Ascending aorta (tissue), 2 donors: ENCODE data around the gene PPP6R3. TPM values are rescaled to one million over a fixed set of nuclear protein-coding genes. Genes with fewer than 3 reads are reported as not detected.

Experiments
- DNase-seq, 2 donors: peaks; one replicate each; pipeline ENCODE4 v3.0.0-alpha.2; 2019; ENCODE audit warnings: low spot score in 2 of 2
- H3K27ac ChIP-seq, 2 donors: fragments of 200-600 bp; sonication (generic); one replicate each; pipeline ENCODE4 v1.5.1; 2016 to 2017; ENCODE audit warnings: mild to moderate bottlenecking in 1 of 2
- H3K27me3 ChIP-seq: fragments of 200-600 bp; sonication (generic); one replicate; pipeline ENCODE4 v1.5.1; 2017
- H3K36me3 ChIP-seq, 2 donors: fragments of 200-600 bp; sonication (generic); one replicate each; pipeline ENCODE4 v1.5.1; 2016
- H3K4me1 ChIP-seq, 2 donors: fragments of 200-600 bp; sonication (generic); one replicate each; pipeline ENCODE4 v1.5.1; 2016 to 2017; ENCODE audit warnings: mild to moderate bottlenecking in 1 of 2
- H3K4me3 ChIP-seq, 2 donors: fragments of 200-600 bp; sonication (generic); one replicate each; pipeline ENCODE4 v1.5.1; 2016 to 2017; ENCODE audit warnings: mild to moderate bottlenecking in 1 of 2
- H3K9me3 ChIP-seq, 2 donors: fragments of 200-600 bp; sonication (generic); one replicate each; pipeline ENCODE4 v1.5.1; 2016
- CTCF ChIP-seq, 3 experiments: fragments of 200-600 bp in 2 of 3; fragments of 450-650 bp in 1 of 3; sonication (generic) in 2 of 3; IDR thresholded peaks; one replicate each; pipeline ENCODE4 v1.5.1; 2016 to 2019; ENCODE audit warnings: antibody characterized with exemption in 3 of 3, mild to moderate bottlenecking in 1 of 3, moderate library complexity in 1 of 3
- intact Hi-C: fragments of 100-400 bp; cut with DNase I; formaldehyde crosslinking; loops from one replicate; pipeline ENCODE4 v1.15.1; 2023
- total RNA-seq: library from RNA; depleted of rRNA; stranded (reverse); fragments of >200 nt; gene quantifications from one replicate; pipeline ENCODE4 v1.1.0, GENCODE V29; 2016

PPP6R3 gene
- total RNA-seq, 1 donor from 2014 or later, result 94.7 TPM

DNA sequence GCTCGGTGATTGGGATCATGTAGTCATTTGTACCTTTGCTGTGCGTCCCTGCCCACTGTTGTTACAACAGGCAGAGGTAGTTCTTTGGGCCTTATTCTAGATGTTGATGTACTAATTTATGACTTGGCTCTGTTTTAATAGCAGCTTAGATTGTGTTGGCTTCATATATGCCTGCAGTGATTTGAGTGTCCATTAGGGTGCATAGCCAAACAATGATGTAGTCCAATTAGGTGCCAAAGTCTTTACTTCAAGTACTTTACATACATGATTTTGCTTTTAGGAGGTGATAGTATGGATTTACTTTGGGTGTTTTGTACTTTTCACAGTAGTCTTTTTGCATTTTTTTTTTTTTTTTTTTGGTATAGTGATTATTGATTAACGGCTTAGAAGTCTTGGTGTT lies 46.4 kb downstream of the PPP6R3 start:
- DNase-seq, result no peak
- no peak for TF ChIP-seq CTCF (IDR thresholded peaks at IDR 0.05)
- H3K4me3 ChIP-seq, result no peak overlapping the region
- intact Hi-C loops, result no loop called here
- no peak overlapping the region for H3K27ac ChIP-seq
- peaks cover 7 to 44% of the 10 kb centered on the region in 2 donors for H3K4me1 ChIP-seq
- no peaks in the 10 kb centered on the region for H3K27me3 ChIP-seq
- H3K36me3 ChIP-seq, result no peaks in the 10 kb centered on the region
- no peaks in the 10 kb centered on the region for H3K9me3 ChIP-seq

DNA sequence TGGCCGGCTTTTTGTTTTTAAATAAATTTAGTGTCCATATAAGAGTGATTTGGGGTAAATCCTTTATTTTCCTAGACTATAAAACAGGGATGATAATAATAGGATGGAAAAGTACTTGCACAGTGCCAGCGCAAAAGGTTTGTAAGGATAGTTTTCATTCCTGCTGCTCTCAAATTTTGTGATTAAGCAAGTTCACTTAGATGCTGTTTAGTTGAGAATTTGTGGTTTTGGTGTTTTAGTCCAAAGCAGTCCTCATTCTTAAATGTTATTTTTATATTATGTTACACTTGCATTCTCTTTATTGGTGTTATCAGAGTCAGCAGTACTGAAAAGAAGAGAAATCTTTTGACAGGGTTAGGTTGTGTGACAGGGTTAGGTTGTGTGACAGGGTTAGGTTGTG lies 47.9 kb downstream of the PPP6R3 start:
- peaks cover 7 to 38% of the 10 kb centered on the region in 2 donors for H3K4me1 ChIP-seq
- H3K36me3 ChIP-seq, result no peaks in the 10 kb centered on the region
- intact Hi-C loops, result no loop called here
- no peak for TF ChIP-seq CTCF (IDR thresholded peaks at IDR 0.05)
- no peak overlapping the region for H3K4me3 ChIP-seq
- H3K27ac ChIP-seq, result no peak overlapping the region
- DNase-seq, result no peak
- no peaks in the 10 kb centered on the region for H3K27me3 ChIP-seq
- H3K9me3 ChIP-seq, result no peaks in the 10 kb centered on the region

DNA sequence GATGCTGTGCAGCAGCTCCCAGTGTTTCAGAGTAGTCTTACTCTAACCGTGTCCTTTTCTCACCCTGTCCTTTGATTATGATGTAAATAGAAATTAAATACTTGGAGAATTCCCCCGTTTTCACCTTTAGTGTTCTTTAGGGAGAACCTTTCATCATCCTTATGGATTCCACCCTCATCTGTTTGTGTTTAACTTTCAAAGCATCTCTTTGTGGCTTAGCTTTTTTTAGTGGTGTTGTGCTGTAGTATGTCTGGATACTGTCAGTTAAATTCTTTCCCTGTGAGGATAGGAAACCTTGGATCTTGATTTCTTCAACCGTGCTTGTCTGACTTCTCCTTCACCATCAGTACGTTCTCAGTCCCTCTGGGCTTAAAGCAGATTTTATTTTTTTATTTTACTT lies 48.5 kb downstream of the PPP6R3 start:
- Histone ChIP-seq H3K36me3 (peaks cover 0 to 3% of the 10 kb centered on the region in 2 donors), H3K9me3 (no peaks in the 10 kb centered on the region), H3K27ac (no peak overlapping the region), H3K27me3 (no peaks in the 10 kb centered on the region), H3K4me1 (peaks cover 7 to 35% of the 10 kb centered on the region in 2 donors), H3K4me3 (no peak overlapping the region)
- intact Hi-C loops, result no loop called here
- DNase-seq, result no peak
- TF ChIP-seq CTCF (IDR thresholded peaks at IDR 0.05), result no peak

DNA sequence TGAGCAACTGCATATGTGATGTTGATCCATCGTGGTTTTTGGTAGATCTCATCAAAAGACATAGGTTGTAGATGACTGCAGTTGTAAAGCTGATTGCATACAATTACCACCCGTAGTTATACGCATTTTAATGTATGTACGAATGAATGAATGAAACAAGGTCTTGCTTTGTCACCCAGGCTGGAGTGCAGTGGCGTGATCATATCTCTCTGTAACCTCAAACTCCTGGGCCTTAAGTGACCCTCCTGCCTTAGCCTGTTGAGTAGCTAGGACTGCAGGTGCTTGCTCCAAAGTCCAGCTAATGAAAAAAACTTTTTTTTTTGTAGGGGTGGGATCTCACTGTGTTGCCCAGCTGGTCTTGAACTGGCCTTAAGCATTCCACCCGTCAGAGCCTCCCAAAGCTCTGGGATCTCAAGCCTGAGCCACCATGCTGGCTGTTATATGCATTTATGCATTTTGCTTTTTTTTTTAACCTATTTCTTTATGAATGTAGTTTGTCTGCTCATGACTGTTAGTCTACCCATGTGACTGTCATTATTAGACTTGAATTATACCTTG lies 53.5 kb downstream of the PPP6R3 start:
- DNase-seq, result no peak
- intact Hi-C loops, result no loop called here
- Histone ChIP-seq H3K36me3 (peaks cover 0 to 3% of the 10 kb centered on the region in 2 donors), H3K27me3 (no peaks in the 10 kb centered on the region), H3K27ac (no peak overlapping the region), H3K9me3 (no peaks in the 10 kb centered on the region), H3K4me3 (no peak overlapping the region), H3K4me1 (no peaks in the 10 kb centered on the region)
- TF ChIP-seq CTCF (IDR thresholded peaks at IDR 0.05), result no peak

DNA sequence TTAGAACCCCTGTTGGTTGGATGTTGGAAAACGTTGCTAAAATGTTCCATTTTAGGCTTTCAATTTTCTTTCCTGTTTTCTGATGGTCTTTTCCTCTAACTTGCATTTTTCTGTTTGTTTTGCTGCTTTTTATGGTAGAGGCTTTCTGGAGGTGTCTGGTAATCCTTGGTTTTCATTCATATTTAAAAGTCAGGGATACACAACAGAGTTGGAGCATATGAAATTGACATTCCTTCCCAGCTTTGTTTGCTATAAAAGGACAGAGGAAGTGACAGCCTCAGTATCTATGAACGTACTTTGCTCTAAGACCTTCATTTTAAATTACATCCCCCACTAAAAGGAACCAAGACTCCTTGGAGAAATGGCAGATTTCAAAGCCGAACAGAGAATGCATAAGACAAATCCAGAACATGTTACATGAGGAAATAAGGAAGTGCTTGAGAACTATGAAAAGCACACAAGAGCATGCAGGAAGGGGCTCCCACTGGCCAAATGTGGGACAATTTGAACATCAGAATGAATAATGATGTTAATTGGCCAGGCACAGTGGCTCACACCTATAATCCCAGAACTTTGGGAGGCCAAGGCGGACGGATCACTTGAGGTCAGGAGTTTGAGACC lies 56.7 kb downstream of the PPP6R3 start:
- no peaks in the 10 kb centered on the region for H3K4me1 ChIP-seq
- DNase-seq, result no peak
- peaks cover 14 to 25% of the 10 kb centered on the region in 2 donors for H3K36me3 ChIP-seq
- intact Hi-C loops, result no loop called here
- no peak overlapping the region for H3K4me3 ChIP-seq
- no peak overlapping the region for H3K27ac ChIP-seq
- no peaks in the 10 kb centered on the region for H3K27me3 ChIP-seq
- no peaks in the 10 kb centered on the region for H3K9me3 ChIP-seq
- TF ChIP-seq CTCF (IDR thresholded peaks at IDR 0.05), result no peak
